K562 (cell line): ENCODE results near the gene TNFAIP8L2. TPM values are rescaled to one million over a fixed set of nuclear protein-coding genes. Genes with fewer than 3 reads are reported as not detected.

Experiments used
- ARID1B ChIP-seq: fragments of 450-650 bp; IDR thresholded peaks from 2 replicates; pipeline ENCODE4 v1.6.1; 2016; ENCODE audit warnings: antibody characterized with exemption, mild to moderate bottlenecking, inconsistent platforms
- ASH1L ChIP-seq: fragments of 450-650 bp; IDR thresholded peaks from 2 replicates; pipeline ENCODE4 v1.6.1; 2018; ENCODE audit warnings: borderline replicate concordance, mild to moderate bottlenecking, low read depth; ENCODE audit not compliant: partially characterized antibody
- GTF2A2 ChIP-seq: IDR thresholded peaks from 2 replicates; pipeline ENCODE4 v1.6.1; 2016; ENCODE audit warnings: mild to moderate bottlenecking, missing genetic modification characterization, missing compliant biosample characterization
- GTF2E2 ChIP-seq: fragments of 200-800 bp; sonication (Bioruptor generic); IDR thresholded peaks from 2 replicates; pipeline ENCODE4 v1.6.1; 2016; ENCODE audit warnings: missing genetic modification characterization, missing compliant biosample characterization
- HDAC8 ChIP-seq: fragments of 450-650 bp; IDR thresholded peaks from 2 replicates; pipeline ENCODE4 v1.6.1; 2016; ENCODE audit warnings: mild to moderate bottlenecking, missing genetic modification characterization, moderate library complexity, missing compliant biosample characterization
- HNRNPUL1 ChIP-seq: fragments of 200-400 bp; formaldehyde crosslinking; IDR thresholded peaks from 2 replicates; pipeline ENCODE4 v1.6.1; 2017; ENCODE audit warnings: low read length
- KAT7 ChIP-seq: sonication (generic); formaldehyde crosslinking; IDR thresholded peaks from 2 replicates; pipeline ENCODE4 v1.8.0; 2022; ENCODE audit warnings: missing genetic modification reagents, mild to moderate bottlenecking, borderline replicate concordance
- MAZ ChIP-seq, 2 experiments: fragments of 450-650 bp in 1 of 2; sonication (generic) in 1 of 2; formaldehyde crosslinking; IDR thresholded peaks in 1 of 2; conservative IDR thresholded peaks in 1 of 2; 2 replicates each; pipeline versions ENCODE4 v1.4.0 to v1.5.0; 2020; ENCODE audit warnings: mild to moderate bottlenecking in 1 of 2, missing genetic modification reagents in 1 of 2
- MCM7 ChIP-seq, 2 experiments: fragments of 450-650 bp; IDR thresholded peaks; 2 replicates each; pipeline ENCODE4 v1.6.1; 2016 to 2018
- MTA1 ChIP-seq: fragments of 450-650 bp; IDR thresholded peaks from 2 replicates; pipeline ENCODE4 v1.6.1; 2017; ENCODE audit warnings: borderline replicate concordance
- MXI1 ChIP-seq: IDR thresholded peaks from 2 replicates; pipeline ENCODE4 v1.6.1; 2011; ENCODE audit warnings: low read depth, mild to moderate bottlenecking, improper control_type of control experiment, low read length
- NFE2L1 ChIP-seq: fragments of 450-650 bp; IDR thresholded peaks from 2 replicates; pipeline ENCODE4 v1.6.1; 2016; ENCODE audit warnings: missing genetic modification characterization, low read depth, mild to moderate bottlenecking, missing compliant biosample characterization, moderate library complexity, borderline replicate concordance
- PHF8 ChIP-seq: fragments of 200-600 bp; sonication (generic); IDR thresholded peaks from 2 replicates; pipeline ENCODE4 v1.6.1; 2012; ENCODE audit warnings: mixed run types, mild to moderate bottlenecking, inconsistent platforms, low read length, moderate library complexity, borderline replicate concordance
- RBM14 ChIP-seq: fragments of 200-400 bp; formaldehyde crosslinking; IDR thresholded peaks from 2 replicates; pipeline ENCODE4 v1.6.1; 2018; ENCODE audit warnings: low read depth, mild to moderate bottlenecking, low read length, moderate library complexity, borderline replicate concordance; ENCODE audit not compliant: insufficient read depth
- RBM22 ChIP-seq: fragments of 200-400 bp; formaldehyde crosslinking; IDR thresholded peaks from 2 replicates; pipeline ENCODE4 v1.6.1; 2018; ENCODE audit warnings: low read length, low read depth; ENCODE audit not compliant: poor library complexity, severe bottlenecking
- RBM25 ChIP-seq: fragments of 200-400 bp; formaldehyde crosslinking; IDR thresholded peaks from 2 replicates; pipeline ENCODE4 v1.6.1; 2018; ENCODE audit warnings: low read length, low read depth, moderate library complexity; ENCODE audit not compliant: severe bottlenecking
- TBL1XR1 ChIP-seq, 2 experiments: IDR thresholded peaks; 2 replicates each; pipeline ENCODE4 v1.6.1; 2012; ENCODE audit warnings: improper control_type of control experiment in 2 of 2, low read length in 2 of 2, mild to moderate bottlenecking in 1 of 2
- ZBTB17 ChIP-seq: fragments of 450-650 bp; formaldehyde crosslinking; IDR thresholded peaks from 2 replicates; pipeline ENCODE4 v1.4.0; 2020; ENCODE audit warnings: mild to moderate bottlenecking
- ZFPM2 ChIP-seq: fragments of 250-450 bp; sonication (Bioruptor Pico); IDR thresholded peaks from 2 replicates; pipeline ENCODE4 v1.5.1; 2022; ENCODE audit warnings: mild to moderate bottlenecking
- ZNF133 ChIP-seq: fragments of 250-450 bp; sonication (Bioruptor Pico); IDR thresholded peaks from 2 replicates; pipeline ENCODE4 v1.4.0; 2020; ENCODE audit warnings: mild to moderate bottlenecking
- ZNF263 ChIP-seq: sonication (generic); formaldehyde crosslinking; IDR thresholded peaks from 2 replicates; pipeline ENCODE4 v1.8.0; 2022; ENCODE audit warnings: mild to moderate bottlenecking, missing genetic modification reagents, borderline replicate concordance
- ZNF79 ChIP-seq: fragments of 250-450 bp; sonication (Bioruptor Pico); IDR thresholded peaks from 2 replicates; pipeline ENCODE4 v1.4.0; 2020; ENCODE audit warnings: low read depth, mild to moderate bottlenecking, moderate library complexity
- ZNF830 ChIP-seq: fragments of 250-450 bp; sonication (Bioruptor Pico); IDR thresholded peaks from 2 replicates; pipeline ENCODE4 v1.5.0; 2021; ENCODE audit warnings: mild to moderate bottlenecking
- polyA plus RNA-seq, 8 experiments: library from polyadenylated mRNA; depleted of rRNA in 4 of 8; stranded (reverse) in 5 of 8; unstranded in 3 of 8; fragments of >200 nt; fragmentation: Nextera tagmentation in 2 of 8; fragmentation: Illumina TruSeq in 1 of 8; extraction: Ambion mirVana in 2 of 8; extraction: Trizol in 1 of 8; gene quantifications; 2 replicates each; pipeline versions ENCODE4 v1.2.1 to v1.2.3, GENCODE V29; 2011 to 2014; ENCODE audit warnings: inconsistent platforms in 1 of 8, missing spikeins in 1 of 8
- total RNA-seq, 7 experiments: library from RNA; depleted of rRNA in 6 of 7; stranded (reverse); fragments of >200 nt in 6 of 7; fragmentation: Illumina TruSeq in 2 of 7; extraction: Trizol in 2 of 7; gene quantifications; 2 replicates each; pipeline versions ENCODE4 v1.2.1 to v1.2.3, GENCODE V29; 2011 to 2021; ENCODE audit warnings: low replicate concordance in 1 of 7
- TF ChIP-seq, protein P1 (sequence below): fragments of 450-650 bp; IDR thresholded peaks from 2 replicates; pipeline ENCODE4 v1.6.1; 2017; ENCODE audit warnings: mild to moderate bottlenecking, moderate library complexity
- TF ChIP-seq, protein P2 (sequence below): fragments of 250-450 bp; sonication (Bioruptor Pico); IDR thresholded peaks from 2 replicates; pipeline ENCODE4 v1.4.0; 2020; ENCODE audit warnings: mild to moderate bottlenecking, moderate library complexity

Gene TNFAIP8L2
- total and polyA plus RNA-seq, 9 of the 15 experiments (the other 6 are each of a cell fraction or from before 2014, with no cell fraction given) = 0.05 to 1.7 (median 0.52) TPM

DNA sequence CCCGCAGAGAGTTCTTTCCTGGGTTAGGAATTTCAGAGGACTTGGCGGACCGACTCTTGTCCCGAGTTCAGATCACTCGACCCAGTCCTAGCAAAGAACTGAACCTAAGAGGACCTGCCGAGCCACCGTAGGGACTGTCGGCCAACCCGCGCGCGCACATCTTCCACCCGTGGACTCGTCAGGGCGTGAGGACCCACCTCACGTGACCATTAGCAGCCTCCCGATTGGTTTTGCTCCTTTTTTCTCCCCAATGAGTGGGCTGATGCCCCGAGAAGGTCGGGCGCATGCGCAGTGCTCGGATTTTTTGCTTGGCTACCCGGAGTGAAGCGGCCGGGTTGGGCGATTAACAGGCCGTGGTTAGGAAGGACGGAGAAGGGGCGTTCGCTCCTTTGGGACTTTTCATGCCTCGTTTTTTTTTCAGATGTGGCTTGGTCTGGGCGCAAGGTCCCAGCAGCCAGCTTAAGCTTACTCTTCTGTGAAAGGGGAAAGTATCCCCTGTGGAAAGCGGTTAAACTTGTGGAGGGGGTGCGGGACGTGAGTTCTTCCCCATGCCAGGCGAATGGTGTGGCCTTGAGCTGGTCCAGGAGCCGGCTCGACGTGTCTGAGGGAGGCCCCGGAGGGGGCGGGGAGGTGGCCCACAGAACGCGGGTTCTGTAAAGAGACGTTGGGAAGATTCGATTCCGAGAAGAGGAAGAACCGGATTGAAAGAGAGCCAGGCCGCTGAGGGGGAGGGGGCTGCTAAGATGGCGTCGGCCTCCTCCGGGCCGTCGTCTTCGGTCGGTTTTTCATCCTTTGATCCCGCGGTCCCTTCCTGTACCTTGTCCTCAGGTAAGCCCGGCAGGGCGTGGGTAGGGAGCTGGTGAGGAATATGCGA lies 42.0 kb downstream of the TNFAIP8L2 start, which contains the start of gene PIP5K1A (continued):
- TF ChIP-seq KAT7 (CRISPR knock-in tag) = no peak
- no peak for TF ChIP-seq GTF2E2 (tag)
- no peak for TF ChIP-seq RBM22
- no peak for TF ChIP-seq RBM14
- no peak for TF ChIP-seq ZBTB17 (CRISPR knock-in tag)
- no peak for TF ChIP-seq HNRNPUL1
- no peak for TF ChIP-seq ZNF79 (CRISPR knock-in tag)
- TF ChIP-seq, protein P1, sequence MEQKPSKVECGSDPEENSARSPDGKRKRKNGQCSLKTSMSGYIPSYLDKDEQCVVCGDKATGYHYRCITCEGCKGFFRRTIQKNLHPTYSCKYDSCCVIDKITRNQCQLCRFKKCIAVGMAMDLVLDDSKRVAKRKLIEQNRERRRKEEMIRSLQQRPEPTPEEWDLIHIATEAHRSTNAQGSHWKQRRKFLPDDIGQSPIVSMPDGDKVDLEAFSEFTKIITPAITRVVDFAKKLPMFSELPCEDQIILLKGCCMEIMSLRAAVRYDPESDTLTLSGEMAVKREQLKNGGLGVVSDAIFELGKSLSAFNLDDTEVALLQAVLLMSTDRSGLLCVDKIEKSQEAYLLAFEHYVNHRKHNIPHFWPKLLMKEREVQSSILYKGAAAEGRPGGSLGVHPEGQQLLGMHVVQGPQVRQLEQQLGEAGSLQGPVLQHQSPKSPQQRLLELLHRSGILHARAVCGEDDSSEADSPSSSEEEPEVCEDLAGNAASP = no peak
- no peak for TF ChIP-seq MAZ (CRISPR knock-in tag; conservative IDR thresholded peaks at IDR 0.05 in 1 of 2, IDR thresholded peaks at IDR 0.05 in 1 of 2)
- TF ChIP-seq RBM25 = no peak
- no peak; a peak in 1 of 4 replicates for TF ChIP-seq TBL1XR1 (IDR thresholded peaks at IDR 0.05; ENCODE audit: low read length in 2 of 2)
- TF ChIP-seq ZNF133 (CRISPR knock-in tag) = no peak
- TF ChIP-seq HDAC8 (tag) = no peak
- no peak for TF ChIP-seq ARID1B
- no peak for TF ChIP-seq MTA1
- TF ChIP-seq MCM7 (IDR thresholded peaks at IDR 0.05) = no peak
- peak; percentile 64 for TF ChIP-seq PHF8
- no peak for TF ChIP-seq GTF2A2 (tag)
- TF ChIP-seq ZNF263 (CRISPR knock-in tag) = no peak
- TF ChIP-seq NFE2L1 (tag) = no peak
- no peak for TF ChIP-seq ZNF830 (CRISPR knock-in tag)
- no peak for TF ChIP-seq ASH1L
- TF ChIP-seq, protein P2, sequence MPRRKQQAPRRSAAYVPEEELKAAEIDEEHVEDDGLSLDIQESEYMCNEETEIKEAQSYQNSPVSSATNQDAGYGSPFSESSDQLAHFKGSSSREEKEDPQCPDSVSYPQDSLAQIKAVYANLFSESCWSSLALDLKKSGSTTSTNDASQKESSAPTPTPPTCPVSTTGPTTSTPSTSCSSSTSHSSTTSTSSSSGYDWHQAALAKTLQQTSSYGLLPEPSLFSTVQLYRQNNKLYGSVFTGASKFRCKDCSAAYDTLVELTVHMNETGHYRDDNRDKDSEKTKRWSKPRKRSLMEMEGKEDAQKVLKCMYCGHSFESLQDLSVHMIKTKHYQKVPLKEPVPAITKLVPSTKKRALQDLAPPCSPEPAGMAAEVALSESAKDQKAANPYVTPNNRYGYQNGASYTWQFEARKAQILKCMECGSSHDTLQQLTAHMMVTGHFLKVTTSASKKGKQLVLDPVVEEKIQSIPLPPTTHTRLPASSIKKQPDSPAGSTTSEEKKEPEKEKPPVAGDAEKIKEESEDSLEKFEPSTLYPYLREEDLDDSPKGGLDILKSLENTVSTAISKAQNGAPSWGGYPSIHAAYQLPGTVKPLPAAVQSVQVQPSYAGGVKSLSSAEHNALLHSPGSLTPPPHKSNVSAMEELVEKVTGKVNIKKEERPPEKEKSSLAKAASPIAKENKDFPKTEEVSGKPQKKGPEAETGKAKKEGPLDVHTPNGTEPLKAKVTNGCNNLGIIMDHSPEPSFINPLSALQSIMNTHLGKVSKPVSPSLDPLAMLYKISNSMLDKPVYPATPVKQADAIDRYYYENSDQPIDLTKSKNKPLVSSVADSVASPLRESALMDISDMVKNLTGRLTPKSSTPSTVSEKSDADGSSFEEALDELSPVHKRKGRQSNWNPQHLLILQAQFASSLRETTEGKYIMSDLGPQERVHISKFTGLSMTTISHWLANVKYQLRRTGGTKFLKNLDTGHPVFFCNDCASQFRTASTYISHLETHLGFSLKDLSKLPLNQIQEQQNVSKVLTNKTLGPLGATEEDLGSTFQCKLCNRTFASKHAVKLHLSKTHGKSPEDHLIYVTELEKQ = no peak
- no peak for TF ChIP-seq ZFPM2
- TF ChIP-seq MXI1 = no peak
